SHP77 treated with DMSO at 0.1 percent for 48 hours (cell line): Measurements from ENCODE around the gene PLEKHJ1.
A peak's percentile ranks its signal among the peaks of the same experiment; 100 is the strongest.
"Not testable (repeated sequence)": the region's sequence is repeated elsewhere in the genome, so short reads cannot be mapped to it uniquely, and the experiment has no call there.

ENCODE experiments used
- DNase-seq: peaks from one replicate; lab custom pipeline; 2025; lab: John Stamatoyannopoulos, UW

Gene PLEKHJ1

GRCh38 chr19:2236314-2237050 lies at the start of gene PLEKHJ1, which contains the start of gene SF3A2:
Gene PLEKHJ1 (minus strand): TSS chr19:2236329. CDS start chr19:2236248, 81 bp downstream.
Gene SF3A2 (plus strand): TSS chr19:2236824. CDS start chr19:2243419, 6,595 bp downstream.
- DNase-seq = peak; percentile 90

GRCh38 chr19:2283835-2284507 lies 47.8 kb upstream of the PLEKHJ1 start:
- no peak for DNase-seq

- no peak for DNase-seq
Observed at GRCh38 chr19:2282862-2283237, 46.7 kb upstream of the PLEKHJ1 start.

GRCh38 chr19:2282062-2282861 lies 46.1 kb upstream of the PLEKHJ1 start, which contains the start of gene PEAK3:
Gene PEAK3 (minus strand): TSS chr19:2282175. CDS start chr19:2280931, 1,244 bp downstream.
- no peak for DNase-seq

- not testable (repeated sequence) for DNase-seq
Observed at GRCh38 chr19:2281265-2282061, 45.3 kb upstream of the PLEKHJ1 start.

- DNase-seq = no peak
Observed at GRCh38 chr19:2280633-2281264, 44.6 kb upstream of the PLEKHJ1 start.

- DNase-seq = no peak
Observed at GRCh38 chr19:2278459-2279158, 42.5 kb upstream of the PLEKHJ1 start.

GRCh38 chr19:2277138-2277537 lies 41.0 kb upstream of the PLEKHJ1 start:
- no peak for DNase-seq

- no peak for DNase-seq
Observed at GRCh38 chr19:2276429-2276986, 40.4 kb upstream of the PLEKHJ1 start.

- DNase-seq = no peak
Observed at GRCh38 chr19:2275588-2276428, 39.7 kb upstream of the PLEKHJ1 start.

- DNase-seq = no peak
Observed at GRCh38 chr19:2274931-2275535, 38.9 kb upstream of the PLEKHJ1 start.

- DNase-seq = no peak
Observed at GRCh38 chr19:2274185-2274711, 38.1 kb upstream of the PLEKHJ1 start.

GRCh38 chr19:2273356-2274184 lies 37.4 kb upstream of the PLEKHJ1 start:
- DNase-seq = peak; percentile 56

GRCh38 chr19:2271234-2272103 lies 35.3 kb upstream of the PLEKHJ1 start:
- DNase-seq = no peak

GRCh38 chr19:2270423-2271233 lies 34.5 kb upstream of the PLEKHJ1 start:
- no peak for DNase-seq

GRCh38 chr19:2270157-2270422 lies 34.0 kb upstream of the PLEKHJ1 start:
- no peak for DNase-seq
